K562 (cell line): Measurements from ENCODE around the gene MIER2. TPM values are rescaled to one million over a fixed set of nuclear protein-coding genes. Genes with fewer than 3 reads are reported as not detected.

ENCODE experiments used
- ATAC-seq: fragments of 200-7000 bp; cut with Tn5 transposase; 3 replicates; pipeline ENCODE4 v1.9.1; 2020; ENCODE audit warnings: moderate library complexity
- BruUV-seq: library from RNA; stranded (reverse); fragments of 400-500 nt; replicated peaks from 2 replicates; lab custom pipeline; 2021; lab: Mats Ljungman, UMichigan
- CTCF ChIA-PET: fragments of 300-600 bp; formaldehyde crosslinking; extraction: SDS; loops from one replicate; lab custom pipeline; 2021; ENCODE audit warnings: low intra/inter-chr PET ratio; lab: Yijun Ruan, JAX
- POLR2A ChIA-PET: fragments of 300-600, 350-650 bp; sonication (Branson Sonifier 250); formaldehyde crosslinking; extraction: SDS; loops from one replicate; lab custom pipeline; 2021; ENCODE audit warnings: antibody characterized with exemption, inconsistent platforms; lab: Yijun Ruan, JAX
- DNase-seq, 4 experiments: peaks; one replicate each; pipeline versions ENCODE4 v3.0.0 to v3.0.0-alpha.2; 2011 to 2018; ENCODE audit warnings: low spot score in 3 of 4, mixed read lengths in 3 of 4; ENCODE audit errors: extremely low read depth in 1 of 4
- FAIRE-seq: peaks from 2 replicates; lab custom pipeline; 2011; peaks lifted over from hg19 to GRCh38; lab: Jason Lieb, UNC
- H2AFZ ChIP-seq: 2 replicates; pipeline ENCODE4 v1.6.0; 2011; ENCODE audit warnings: low read depth, low read length, control low read depth, inconsistent platforms
- H3K27ac ChIP-seq: fragments of 200-600 bp; 3 replicates; pipeline ENCODE4 v1.8.0; 2011; ENCODE audit warnings: low read depth, mild to moderate bottlenecking, control low read depth, inconsistent platforms, low read length, moderate library complexity, mixed read lengths; ENCODE audit errors: extremely low read depth
- H3K27me3 ChIP-seq, 2 experiments: fragments of 300-600 bp in 1 of 2; 2 replicates in 1 of 2; 3 replicates in 1 of 2; pipeline versions ENCODE4 v1.6.0 to v1.8.0; 2011; ENCODE audit warnings: inconsistent platforms in 2 of 2, low read length in 2 of 2, mild to moderate bottlenecking in 1 of 2, mixed read lengths in 1 of 2, moderate library complexity in 1 of 2; ENCODE audit not compliant: control insufficient read depth in 2 of 2, insufficient read depth in 2 of 2
- H3K36me3 ChIP-seq: fragments of 300-600 bp; 3 replicates; pipeline ENCODE4 v1.8.0; 2011; ENCODE audit warnings: mild to moderate bottlenecking, low read length, inconsistent platforms; ENCODE audit not compliant: control insufficient read depth, insufficient read depth
- H3K4me1 ChIP-seq, 2 experiments: fragments of 200-600 bp in 1 of 2; replicated peaks in 1 of 2; 2 replicates in 1 of 2; 3 replicates in 1 of 2; pipeline versions ENCODE4 v1.5.1 to v1.8.0; 2011; ENCODE audit warnings: inconsistent platforms in 2 of 2, low read length in 2 of 2, mild to moderate bottlenecking in 1 of 2, mixed read lengths in 1 of 2, moderate library complexity in 1 of 2; ENCODE audit not compliant: control insufficient read depth in 2 of 2, insufficient read depth in 2 of 2
- H3K4me2 ChIP-seq: 2 replicates; pipeline ENCODE4 v1.6.1; 2011; ENCODE audit warnings: low read length, control low read depth, inconsistent platforms, mixed read lengths; ENCODE audit not compliant: insufficient read depth
- H3K4me3 ChIP-seq: fragments of 200-600 bp; sonication (generic), shearing (Covaris generic); 2 replicates; pipeline ENCODE4 v1.5.1; 2016; ENCODE audit warnings: control low read depth, inconsistent platforms
- H3K79me2 ChIP-seq: fragments of 200-600 bp; 3 replicates; pipeline ENCODE4 v1.8.0; 2011; ENCODE audit warnings: low read length, inconsistent platforms; ENCODE audit not compliant: control insufficient read depth, insufficient read depth
- H3K9ac ChIP-seq, 2 experiments: 2 replicates each; pipeline versions ENCODE4 v1.6.0 to v1.6.1; 2011; ENCODE audit warnings: low read depth in 2 of 2, low read length in 2 of 2, control low read depth in 1 of 2, inconsistent platforms in 1 of 2, mild to moderate bottlenecking in 1 of 2, mixed read lengths in 1 of 2; ENCODE audit not compliant: insufficient read depth in 1 of 2
- H3K9me1 ChIP-seq: one replicate; pipeline ENCODE4 v1.6.0; 2011; ENCODE audit warnings: inconsistent platforms, mild to moderate bottlenecking, low read length, moderate library complexity; ENCODE audit not compliant: control insufficient read depth, insufficient read depth
- H3K9me3 ChIP-seq: replicated peaks from 2 replicates; pipeline ENCODE4 v1.5.1; 2011; ENCODE audit warnings: low read depth, low read length, inconsistent platforms; ENCODE audit not compliant: control insufficient read depth, insufficient read depth
- H4K20me1 ChIP-seq: replicated peaks from 2 replicates; pipeline ENCODE4 v1.6.1; 2011; ENCODE audit warnings: low read length, inconsistent platforms, mixed read lengths; ENCODE audit not compliant: control insufficient read depth, insufficient read depth
- CBFA2T2 ChIP-seq: fragments of 450-650 bp; conservative IDR thresholded peaks from 2 replicates; pipeline ENCODE4 v1.6.1; 2017; ENCODE audit warnings: mild to moderate bottlenecking
- HCFC1 ChIP-seq: IDR thresholded peaks from 2 replicates; pipeline ENCODE4 v1.6.1; 2012; ENCODE audit warnings: low read depth, low read length, improper control_type of control experiment
- HMG20B ChIP-seq: fragments of 250-450 bp; sonication (Bioruptor Pico); IDR thresholded peaks from 2 replicates; pipeline ENCODE4 v1.5.0; 2021; ENCODE audit warnings: mild to moderate bottlenecking
- ILK ChIP-seq: fragments of 450-650 bp; IDR thresholded peaks from 2 replicates; pipeline ENCODE4 v1.6.1; 2016; ENCODE audit warnings: missing genetic modification characterization, low read depth, mild to moderate bottlenecking, missing compliant biosample characterization, moderate library complexity, borderline replicate concordance
- LEF1 ChIP-seq: fragments of 450-650 bp; IDR thresholded peaks from 2 replicates; pipeline ENCODE4 v1.6.1; 2016; ENCODE audit warnings: mild to moderate bottlenecking
- OTX1 ChIP-seq: fragments of 450-650 bp; formaldehyde crosslinking; IDR thresholded peaks from 2 replicates; pipeline ENCODE4 v1.4.0; 2022; ENCODE audit warnings: mild to moderate bottlenecking
- PHF8 ChIP-seq: fragments of 200-600 bp; sonication (generic); IDR thresholded peaks from 2 replicates; pipeline ENCODE4 v1.6.1; 2012; ENCODE audit warnings: mixed run types, mild to moderate bottlenecking, inconsistent platforms, low read length, moderate library complexity, borderline replicate concordance
- RBM39 ChIP-seq: fragments of 200-400 bp; formaldehyde crosslinking; optimal IDR thresholded peaks from 2 replicates; pipeline ENCODE3; 2018; ENCODE audit warnings: low read depth, low read length
- SREBF1 ChIP-seq: fragments of 150-350 bp; IDR thresholded peaks from 2 replicates; pipeline ENCODE4 v1.6.1; 2014; ENCODE audit warnings: antibody characterized with exemption, low read depth, low read length, borderline replicate concordance
- ZC3H4 ChIP-seq: sonication (generic); formaldehyde crosslinking; IDR thresholded peaks from 2 replicates; pipeline ENCODE4 v1.9.0; 2021; ENCODE audit warnings: missing genetic modification reagents, borderline replicate concordance
- WGBS: fragments of 100-300 bp; shearing (Covaris generic); methylation state at CpG from one replicate; pipeline ENCODE4 v1.1.6; 2016; ENCODE audit warnings: low coverage, mixed read lengths; ENCODE audit not compliant: insufficient coverage; ENCODE audit errors: missing lambda C conversion rate; 5-methylcytosine and 5-hydroxymethylcytosine counted together
- in situ Hi-C: fragments of 300-500 bp; cut with MboI; formaldehyde crosslinking; loops from 4 replicates; pipeline ENCODE4 v1.15.0; 2018; ENCODE audit warnings: inconsistent platforms, mixed read lengths
- intact Hi-C: fragments of 100-400 bp; cut with micrococcal nuclease; formaldehyde crosslinking; loops from 2 replicates; pipeline ENCODE4 v1.14.2; 2022
- polyA plus RNA-seq, 8 experiments: library from polyadenylated mRNA; depleted of rRNA in 4 of 8; stranded (reverse) in 5 of 8; unstranded in 3 of 8; fragments of >200 nt; fragmentation: Nextera tagmentation in 2 of 8; fragmentation: Illumina TruSeq in 1 of 8; extraction: Ambion mirVana in 2 of 8; extraction: Trizol in 1 of 8; gene quantifications; 2 replicates each; pipeline versions ENCODE4 v1.2.1 to v1.2.3, GENCODE V29; 2011 to 2014; ENCODE audit warnings: inconsistent platforms in 1 of 8, missing spikeins in 1 of 8
- total RNA-seq, 7 experiments: library from RNA; depleted of rRNA in 6 of 7; stranded (reverse); fragments of >200 nt in 6 of 7; fragmentation: Illumina TruSeq in 2 of 7; extraction: Trizol in 2 of 7; gene quantifications; 2 replicates each; pipeline versions ENCODE4 v1.2.1 to v1.2.3, GENCODE V29; 2011 to 2021; ENCODE audit warnings: low replicate concordance in 1 of 7
- TF ChIP-seq, protein P1 (sequence below): sonication (generic); formaldehyde crosslinking; IDR thresholded peaks from 2 replicates; pipeline ENCODE4 v1.9.0; 2022; ENCODE audit warnings: mild to moderate bottlenecking, missing genetic modification reagents
- TF ChIP-seq, protein P2 (sequence below): fragments of 450-650 bp; formaldehyde crosslinking; IDR thresholded peaks from 2 replicates; pipeline ENCODE4 v1.4.0; 2022; ENCODE audit warnings: missing genetic modification characterization
- TF ChIP-seq, protein P3 (sequence below), 2 experiments: fragments of 450-650 bp; formaldehyde crosslinking in 1 of 2; IDR thresholded peaks; 2 replicates each; pipeline versions ENCODE4 v1.4.0 to v1.6.1; 2014 to 2020; ENCODE audit warnings: mild to moderate bottlenecking in 2 of 2, borderline replicate concordance in 1 of 2, low read depth in 1 of 2

The MIER2 gene
- total and polyA plus RNA-seq, 9 of the 15 experiments (the other 6 are each of a cell fraction or from before 2014, with no cell fraction given): 0.46 to 34.7 (median 15.6) TPM

DNA sequence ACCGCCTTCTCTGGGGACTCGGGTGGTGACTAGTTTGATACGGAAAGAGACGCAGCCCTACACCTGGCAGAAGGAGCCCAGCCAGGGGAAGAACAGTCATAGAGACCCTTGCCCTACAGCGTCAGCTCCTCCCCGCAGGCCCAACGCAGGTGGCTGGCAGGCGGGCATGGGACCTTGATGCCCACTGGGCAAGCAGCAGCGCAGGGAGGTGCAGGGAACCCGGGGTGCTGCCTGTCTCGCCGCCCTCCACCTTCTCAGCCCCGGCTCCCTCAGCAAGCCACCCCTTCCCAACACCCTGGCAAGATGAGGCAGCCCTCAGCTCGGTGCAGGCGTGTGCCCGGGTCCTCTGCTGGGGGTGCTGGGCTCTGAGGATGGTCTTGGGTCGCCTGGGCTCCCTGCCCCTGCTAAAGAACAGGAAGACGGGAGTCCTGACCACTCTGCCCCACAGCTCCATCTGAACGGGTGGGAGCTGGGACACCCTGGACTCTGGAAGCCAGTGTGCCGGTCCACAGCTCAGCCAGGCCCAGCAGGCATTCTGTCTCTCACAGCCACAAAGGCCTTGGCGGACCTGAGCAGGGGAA lies 9.0 kb downstream of the MIER2 start:
- no peak overlapping the region for H2AFZ ChIP-seq
- WGBS: over 99% methylated on average over 17 of the region's 21 CpGs
- in situ Hi-C loops (no loop called here), intact Hi-C loops (no loop called here)
- peaks cover 10% of the 10 kb centered on the region for H3K9me3 ChIP-seq
- peaks cover 71% of the 10 kb centered on the region; the same call in 2 of the 3 replicates for H3K36me3 ChIP-seq
- H4K20me1 ChIP-seq: 0 out of 2 replicates have a peak, but pooled peaks cover 2% of the 10 kb centered on the region
- FAIRE-seq: no peak
- peak overlapping the region in 1 of 2 experiments; percentile 17; a peak in 1 of 4 replicates for H3K9ac ChIP-seq
- peaks cover 60% of the 10 kb centered on the region for H3K79me2 ChIP-seq
- BruUV-seq: no TSS peak
- H3K27ac ChIP-seq: no peak overlapping the region
- peak in 1 of 4 experiments; percentile 9 for DNase-seq
- H3K27me3 ChIP-seq: no peaks in the 10 kb centered on the region
- peaks cover 11 to 19% of the 10 kb centered on the region in 2 experiments; a peak in 4 of 5 replicates for H3K4me1 ChIP-seq
- no peak overlapping the region for H3K4me2 ChIP-seq
- no peak for ATAC-seq
- ChIA-PET POLR2A (interaction anchor here (0.6 to 0.9 kb wide), 3 partner anchors 8 to 80 kb away, joined by 3 read pairs; no protein-coding TSS in a partner anchor), CTCF (no interaction called here)
- no peak overlapping the region for H3K4me3 ChIP-seq
- H3K9me1 ChIP-seq: peaks cover 1% of the 10 kb centered on the region
- TF ChIP-seq ILK (tag) (no peak), RBM39 (no peak), HCFC1 (no peak), PHF8 (no peak), ZC3H4 (CRISPR knock-in tag) (no peak), LEF1 (no peak), HMG20B (CRISPR knock-in tag) (no peak), CBFA2T2 (no peak), OTX1 (no peak), SREBF1 (no peak)
- TF ChIP-seq, protein P1, sequence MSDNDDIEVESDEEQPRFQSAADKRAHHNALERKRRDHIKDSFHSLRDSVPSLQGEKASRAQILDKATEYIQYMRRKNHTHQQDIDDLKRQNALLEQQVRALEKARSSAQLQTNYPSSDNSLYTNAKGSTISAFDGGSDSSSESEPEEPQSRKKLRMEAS (CRISPR knock-in tag): no peak
- TF ChIP-seq, protein P2, sequence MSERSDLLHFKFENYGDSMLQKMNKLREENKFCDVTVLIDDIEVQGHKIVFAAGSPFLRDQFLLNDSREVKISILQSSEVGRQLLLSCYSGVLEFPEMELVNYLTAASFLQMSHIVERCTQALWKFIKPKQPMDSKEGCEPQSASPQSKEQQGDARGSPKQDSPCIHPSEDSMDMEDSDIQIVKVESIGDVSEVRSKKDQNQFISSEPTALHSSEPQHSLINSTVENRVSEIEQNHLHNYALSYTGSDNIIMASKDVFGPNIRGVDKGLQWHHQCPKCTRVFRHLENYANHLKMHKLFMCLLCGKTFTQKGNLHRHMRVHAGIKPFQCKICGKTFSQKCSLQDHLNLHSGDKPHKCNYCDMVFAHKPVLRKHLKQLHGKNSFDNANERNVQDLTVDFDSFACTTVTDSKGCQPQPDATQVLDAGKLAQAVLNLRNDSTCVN (CRISPR knock-in tag): no peak
- TF ChIP-seq, protein P3, sequence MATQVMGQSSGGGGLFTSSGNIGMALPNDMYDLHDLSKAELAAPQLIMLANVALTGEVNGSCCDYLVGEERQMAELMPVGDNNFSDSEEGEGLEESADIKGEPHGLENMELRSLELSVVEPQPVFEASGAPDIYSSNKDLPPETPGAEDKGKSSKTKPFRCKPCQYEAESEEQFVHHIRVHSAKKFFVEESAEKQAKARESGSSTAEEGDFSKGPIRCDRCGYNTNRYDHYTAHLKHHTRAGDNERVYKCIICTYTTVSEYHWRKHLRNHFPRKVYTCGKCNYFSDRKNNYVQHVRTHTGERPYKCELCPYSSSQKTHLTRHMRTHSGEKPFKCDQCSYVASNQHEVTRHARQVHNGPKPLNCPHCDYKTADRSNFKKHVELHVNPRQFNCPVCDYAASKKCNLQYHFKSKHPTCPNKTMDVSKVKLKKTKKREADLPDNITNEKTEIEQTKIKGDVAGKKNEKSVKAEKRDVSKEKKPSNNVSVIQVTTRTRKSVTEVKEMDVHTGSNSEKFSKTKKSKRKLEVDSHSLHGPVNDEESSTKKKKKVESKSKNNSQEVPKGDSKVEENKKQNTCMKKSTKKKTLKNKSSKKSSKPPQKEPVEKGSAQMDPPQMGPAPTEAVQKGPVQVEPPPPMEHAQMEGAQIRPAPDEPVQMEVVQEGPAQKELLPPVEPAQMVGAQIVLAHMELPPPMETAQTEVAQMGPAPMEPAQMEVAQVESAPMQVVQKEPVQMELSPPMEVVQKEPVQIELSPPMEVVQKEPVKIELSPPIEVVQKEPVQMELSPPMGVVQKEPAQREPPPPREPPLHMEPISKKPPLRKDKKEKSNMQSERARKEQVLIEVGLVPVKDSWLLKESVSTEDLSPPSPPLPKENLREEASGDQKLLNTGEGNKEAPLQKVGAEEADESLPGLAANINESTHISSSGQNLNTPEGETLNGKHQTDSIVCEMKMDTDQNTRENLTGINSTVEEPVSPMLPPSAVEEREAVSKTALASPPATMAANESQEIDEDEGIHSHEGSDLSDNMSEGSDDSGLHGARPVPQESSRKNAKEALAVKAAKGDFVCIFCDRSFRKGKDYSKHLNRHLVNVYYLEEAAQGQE (IDR thresholded peaks at IDR 0.05; ENCODE audit: borderline replicate concordance): no peak
- TF ChIP-seq, protein P3 (CRISPR knock-in tag; IDR thresholded peaks at IDR 0.05; ENCODE audit: low read depth): no peak
